Activated T-cell treated with anti-CD3 and anti-CD28 coated beads, Interleukin-2, amount 50 U/mL, for 48 hours (primary cell): ENCODE measurements around the gene RGS17.
"Not testable (repeated sequence)": the region's sequence is repeated elsewhere in the genome, so short reads cannot be mapped to it uniquely, and the experiment has no call there.

Source experiments
- DNase-seq, 2 experiments: peaks; one replicate each; pipeline ENCODE4 v3.0.0-alpha.2; 2020

The RGS17 gene, protein sequence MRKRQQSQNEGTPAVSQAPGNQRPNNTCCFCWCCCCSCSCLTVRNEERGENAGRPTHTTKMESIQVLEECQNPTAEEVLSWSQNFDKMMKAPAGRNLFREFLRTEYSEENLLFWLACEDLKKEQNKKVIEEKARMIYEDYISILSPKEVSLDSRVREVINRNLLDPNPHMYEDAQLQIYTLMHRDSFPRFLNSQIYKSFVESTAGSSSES

DNA sequence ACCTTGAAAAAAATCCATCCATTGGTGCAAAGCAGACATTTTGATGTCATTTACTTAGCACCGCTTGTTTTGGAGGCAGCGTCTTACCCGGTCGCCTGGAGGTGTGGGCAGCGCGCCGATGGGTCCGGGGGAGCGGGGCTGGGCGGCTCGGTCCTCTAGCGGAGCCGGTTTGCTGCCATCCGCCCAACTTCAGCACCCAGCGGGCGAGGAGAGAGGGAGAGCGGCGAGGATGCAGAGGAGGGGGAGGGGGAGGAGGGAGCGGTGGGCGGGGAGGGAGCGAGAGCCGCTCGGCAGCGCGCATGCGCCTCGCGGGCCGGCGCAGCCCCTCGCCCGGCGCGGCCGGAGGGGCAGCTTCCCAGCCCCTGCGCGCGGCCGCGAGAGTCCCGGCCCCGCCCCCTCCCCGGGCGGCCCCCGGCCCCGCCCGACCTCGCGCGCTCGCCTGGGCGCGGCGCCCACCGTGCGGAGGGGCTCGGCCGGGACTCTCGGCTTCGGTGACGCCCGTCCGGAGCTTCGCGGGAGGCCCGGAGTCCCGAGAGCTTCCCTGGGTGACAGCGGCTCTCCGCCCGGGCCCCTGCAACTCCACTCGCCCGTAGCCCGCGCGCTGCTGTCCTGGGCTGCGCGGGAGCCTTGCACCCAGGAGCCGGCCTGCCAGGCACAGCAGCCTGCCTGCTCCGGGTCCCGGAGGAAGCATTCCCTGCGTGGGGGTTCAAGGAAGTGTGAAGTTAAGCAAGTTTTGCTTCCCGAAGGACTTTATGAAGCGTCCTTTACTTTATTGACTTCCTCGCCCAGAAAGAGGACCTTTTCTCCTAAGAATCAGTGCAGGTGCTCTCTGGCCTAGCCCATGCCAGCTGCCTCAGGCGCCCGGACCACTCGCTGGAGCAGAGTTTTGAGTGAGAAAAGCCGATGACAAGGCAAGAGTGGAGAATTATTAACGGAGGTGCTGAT lies at the start of gene RGS17:
TSS of gene RGS17 (minus strand) at position 246 of the 945 bp plus-strand sequence. CDS start 87,264 bp downstream, outside the sequence.
- peak; percentile 29 to 40 for DNase-seq

DNA sequence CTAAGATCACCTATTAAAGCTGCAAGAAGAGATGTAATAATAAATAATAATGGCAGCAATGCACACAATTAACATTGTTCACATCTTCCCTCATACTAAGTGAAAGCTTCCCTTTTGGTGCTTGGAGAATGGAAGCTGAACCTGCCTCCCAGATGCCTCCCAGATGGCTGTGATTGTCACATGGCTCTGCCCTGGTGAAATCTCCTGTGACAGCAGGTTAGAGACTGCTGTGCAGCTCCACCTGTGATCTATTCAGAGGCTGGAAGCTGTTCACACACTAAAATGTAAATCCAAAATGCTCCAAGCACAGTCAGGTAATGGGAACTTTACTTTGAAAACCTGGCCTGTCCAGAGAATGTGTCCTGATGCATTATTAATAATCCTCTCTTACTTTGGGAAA lies 41.7 kb upstream of the RGS17 start:
- DNase-seq: no peak

DNA sequence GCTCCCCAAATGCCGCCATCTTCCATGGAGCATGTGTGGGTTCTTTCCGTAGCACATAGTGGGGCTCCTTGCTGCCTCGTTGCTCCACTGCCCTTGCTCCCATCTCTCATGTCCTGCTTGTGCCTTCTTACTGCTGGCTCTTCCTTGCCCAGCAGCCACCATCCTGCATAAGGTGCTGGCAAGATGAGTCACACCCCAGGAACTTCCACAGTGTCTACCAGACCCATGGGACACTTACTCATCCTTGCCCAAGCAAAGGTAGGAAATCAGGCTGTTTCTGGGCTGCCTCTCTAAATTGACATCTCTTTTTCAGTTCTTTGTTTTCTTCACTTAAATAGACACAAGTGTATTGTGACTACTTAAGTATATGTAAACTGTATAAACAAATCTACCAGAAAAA lies 39.4 kb upstream of the RGS17 start:
- DNase-seq: no peak

DNA sequence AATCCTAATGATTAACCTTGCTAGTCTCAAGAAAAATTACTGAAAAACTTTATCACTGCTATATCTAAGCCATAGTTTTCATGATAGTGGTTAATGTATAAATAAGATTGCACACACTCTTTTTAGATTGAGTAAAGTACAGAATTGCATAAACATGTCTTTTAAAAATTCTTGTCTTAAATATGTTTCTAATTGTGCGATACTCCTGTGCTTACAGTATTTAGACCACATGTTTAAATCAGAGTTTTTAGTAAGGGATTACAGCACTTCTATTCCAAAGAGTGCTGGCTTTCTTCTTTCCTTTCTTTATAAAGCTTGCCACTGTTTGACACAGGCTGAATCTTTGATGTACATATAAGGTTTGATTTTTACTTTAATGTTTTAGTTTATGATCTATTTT lies 36.8 kb upstream of the RGS17 start:
- DNase-seq: no peak

DNA sequence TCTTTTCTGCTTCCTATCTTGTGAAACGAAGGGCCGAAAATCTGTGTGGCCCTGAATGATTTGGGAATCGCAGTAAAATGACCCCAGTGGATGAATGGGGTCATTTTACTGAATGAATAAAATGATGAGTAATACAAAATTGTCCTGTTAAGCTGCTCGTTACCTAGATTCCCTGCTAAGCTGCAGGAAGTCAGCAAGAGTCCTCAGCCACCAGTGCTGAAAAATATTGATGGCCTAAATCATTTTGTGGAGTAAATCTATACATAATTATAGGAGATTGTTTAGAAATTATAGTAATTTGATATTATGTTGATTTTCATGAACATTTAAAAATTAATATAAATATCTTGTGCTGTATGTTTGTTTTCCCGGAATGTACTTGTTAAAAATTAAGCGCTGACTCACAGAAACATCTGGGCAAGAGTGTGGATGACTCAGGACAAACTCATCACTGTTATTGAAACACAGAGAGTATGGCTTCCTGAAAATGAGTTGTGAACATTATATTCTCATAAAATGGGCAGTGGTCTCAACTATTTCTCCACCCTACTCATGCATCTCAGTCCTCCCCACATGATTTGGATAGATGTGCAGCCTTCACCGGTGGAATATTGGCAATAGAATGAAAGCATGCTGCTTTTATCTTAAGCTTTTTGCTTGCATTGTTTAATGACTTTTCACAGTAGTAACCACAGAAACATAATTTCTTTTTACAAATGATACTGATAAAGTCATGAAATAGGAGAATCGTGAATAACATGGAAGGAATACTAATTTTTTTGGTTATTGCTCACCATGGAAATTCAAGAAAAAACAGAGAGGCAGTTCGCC lies 36.2 kb upstream of the RGS17 start:
- DNase-seq: no peak

DNA sequence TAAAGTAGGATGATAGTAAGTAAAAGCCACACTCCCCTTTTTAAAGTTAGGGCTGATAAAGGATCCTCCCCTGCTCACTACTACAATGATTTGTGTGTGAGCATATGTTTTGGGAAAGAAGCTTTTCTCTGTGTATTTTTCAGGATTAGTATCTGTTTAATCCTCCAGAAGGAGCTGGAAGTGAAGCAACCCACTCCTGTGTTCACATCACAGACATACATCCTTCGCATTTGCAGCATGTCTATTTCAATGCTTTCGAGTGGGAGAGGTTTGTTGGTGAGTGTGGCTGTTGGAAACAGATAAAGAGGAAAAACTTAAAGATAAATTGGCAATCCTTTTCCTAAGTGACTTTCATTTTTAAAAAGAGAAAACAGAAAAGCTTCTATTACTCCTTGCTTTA lies 31.6 kb upstream of the RGS17 start:
- DNase-seq: no peak

DNA sequence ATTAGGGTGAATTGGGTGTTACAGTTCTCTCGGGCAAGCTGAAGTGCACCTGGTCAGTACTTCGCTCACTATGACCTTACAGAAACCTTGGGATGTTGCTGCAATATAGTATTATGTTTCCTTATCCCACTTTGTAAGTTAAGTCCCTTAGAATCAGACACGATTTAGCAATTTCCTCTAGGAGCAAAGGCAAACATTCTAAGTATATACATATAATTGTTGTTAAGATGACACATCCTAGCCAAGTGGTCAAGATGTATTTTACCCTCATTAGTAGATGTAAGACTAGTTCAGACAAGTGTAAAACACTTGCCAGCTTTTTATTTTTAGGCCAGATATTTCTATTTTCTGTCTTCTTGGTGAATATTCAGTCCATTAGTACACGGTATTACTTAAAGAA lies 31.1 kb upstream of the RGS17 start:
- DNase-seq: no peak

DNA sequence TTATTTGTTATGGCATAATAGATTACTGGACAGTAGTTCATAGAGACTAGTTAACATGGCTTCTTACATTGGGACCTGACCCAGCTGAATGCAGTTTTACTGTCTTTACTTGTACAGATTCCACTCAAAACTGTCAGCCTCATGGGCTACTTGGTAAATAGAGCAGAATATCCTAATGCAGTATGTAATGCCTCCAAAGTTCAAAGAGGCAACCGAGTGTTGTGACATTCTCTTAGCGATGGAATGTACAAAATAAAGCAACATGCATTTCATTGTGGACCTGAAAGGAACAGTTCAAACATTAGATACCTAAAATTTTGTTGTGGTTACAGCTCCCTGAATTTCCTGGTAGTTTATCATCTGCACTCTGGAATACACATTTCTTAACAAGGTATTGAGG lies 29.1 kb upstream of the RGS17 start:
- no peak for DNase-seq

DNA sequence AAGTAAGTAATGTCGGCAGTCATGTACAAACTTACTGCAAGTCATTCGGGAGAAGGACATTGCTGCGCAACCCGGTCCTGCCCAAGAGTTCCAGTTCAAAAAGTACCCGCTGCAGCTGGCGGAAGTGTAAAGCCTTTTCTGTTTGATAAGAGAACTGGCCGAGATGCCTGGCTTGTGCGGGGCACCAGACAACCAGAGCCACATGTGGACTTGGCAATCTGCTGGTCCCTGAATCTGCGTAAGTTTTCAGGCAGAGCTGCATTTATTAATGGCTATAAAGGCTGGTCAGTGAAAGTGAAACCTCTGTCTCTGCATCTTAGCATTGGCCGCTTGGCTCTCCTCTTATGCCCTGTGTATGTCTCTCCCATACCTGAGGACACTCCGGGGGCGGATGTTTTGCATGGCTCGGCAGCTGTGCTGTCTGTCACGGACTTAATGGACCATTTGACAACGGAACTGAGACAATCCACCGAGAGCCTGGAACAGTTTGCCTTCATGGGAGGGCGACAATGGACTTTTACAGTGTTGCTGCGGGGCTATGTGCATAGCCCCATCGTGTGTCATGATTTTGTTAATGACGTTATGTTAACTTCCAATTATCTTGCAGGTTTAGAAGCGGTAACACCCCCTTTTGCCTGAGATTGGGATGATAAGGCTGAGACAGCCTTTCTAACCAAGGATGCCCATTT lies 19.8 kb upstream of the RGS17 start:
- DNase-seq: no peak

DNA sequence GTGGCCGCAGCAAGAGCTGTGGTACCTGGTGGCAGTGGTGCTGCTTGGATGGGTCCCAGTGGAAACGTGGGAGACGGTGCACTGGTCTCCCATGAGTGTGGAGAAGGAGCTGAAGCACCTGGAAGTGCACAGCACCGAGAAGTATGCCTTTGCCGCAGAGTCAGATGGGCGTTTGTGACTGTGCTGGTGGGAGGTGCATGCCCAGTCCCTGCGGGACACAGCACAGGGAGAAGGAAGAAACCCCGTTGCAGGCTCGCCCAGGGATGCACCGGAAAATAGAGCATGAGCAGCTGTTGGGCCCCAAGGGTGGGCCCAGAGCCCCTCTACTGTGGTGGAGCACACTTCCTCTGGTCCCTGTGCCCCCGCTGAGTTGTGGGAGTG lies 19.3 kb upstream of the RGS17 start:
- DNase-seq: no peak

DNA sequence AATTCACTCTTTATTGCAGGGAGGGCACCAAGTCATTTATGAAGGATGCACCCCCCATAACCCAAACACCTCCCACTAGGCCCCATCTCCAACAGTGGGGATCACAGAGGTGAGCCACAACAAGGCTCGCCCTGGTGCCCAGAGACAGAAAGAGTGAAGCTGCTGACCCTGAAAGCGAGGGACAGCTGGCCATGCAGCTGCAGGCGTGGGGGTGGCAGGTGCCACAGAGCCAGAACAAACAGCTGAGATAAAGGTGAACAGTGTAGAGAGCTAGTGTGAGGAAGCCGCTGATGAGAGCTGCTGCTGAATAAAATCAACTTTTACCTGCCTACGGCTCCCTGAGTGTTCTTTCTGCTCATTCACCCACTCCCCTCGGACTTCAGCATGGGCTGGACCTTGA lies 18.8 kb upstream of the RGS17 start:
- DNase-seq: no peak

DNA sequence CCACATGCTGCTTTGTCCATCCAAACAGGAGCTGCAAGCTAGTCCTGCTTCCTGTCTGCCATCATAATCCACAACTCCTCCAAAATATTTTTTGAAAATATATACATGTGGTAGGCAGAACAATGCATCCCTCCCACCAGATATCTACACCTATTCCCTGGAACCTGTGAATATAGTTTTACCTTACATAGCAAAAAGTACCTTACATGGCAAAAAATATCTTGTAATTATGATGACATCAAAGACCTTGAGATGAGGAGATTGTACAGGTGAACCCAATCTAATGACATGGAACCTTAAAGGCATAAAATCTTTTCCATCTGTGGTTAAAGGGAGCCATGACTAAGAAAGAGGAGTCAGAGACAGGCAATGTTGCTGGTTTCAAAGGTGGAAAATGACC lies 15.3 kb upstream of the RGS17 start:
- no peak for DNase-seq

DNA sequence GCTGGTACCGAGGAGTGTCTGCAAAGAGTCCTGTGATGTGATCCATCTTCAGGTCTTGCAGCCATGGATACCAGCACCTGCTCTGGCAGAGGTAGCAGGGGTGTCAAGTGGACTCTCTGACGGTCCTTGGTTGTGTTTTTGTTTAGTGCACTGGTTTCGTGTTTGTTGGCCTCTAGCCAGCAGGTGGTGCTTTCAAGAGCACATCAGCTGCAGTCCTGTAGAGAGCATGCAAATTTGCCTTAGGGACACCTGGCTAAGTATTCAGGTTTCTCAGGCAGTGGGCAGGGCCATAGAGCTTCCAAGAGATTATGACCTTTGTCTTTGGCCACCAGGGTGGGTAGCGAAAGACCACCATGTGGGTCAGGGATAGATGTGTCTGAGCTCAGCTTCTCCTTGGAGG lies 14.5 kb upstream of the RGS17 start:
- DNase-seq: no peak

DNA sequence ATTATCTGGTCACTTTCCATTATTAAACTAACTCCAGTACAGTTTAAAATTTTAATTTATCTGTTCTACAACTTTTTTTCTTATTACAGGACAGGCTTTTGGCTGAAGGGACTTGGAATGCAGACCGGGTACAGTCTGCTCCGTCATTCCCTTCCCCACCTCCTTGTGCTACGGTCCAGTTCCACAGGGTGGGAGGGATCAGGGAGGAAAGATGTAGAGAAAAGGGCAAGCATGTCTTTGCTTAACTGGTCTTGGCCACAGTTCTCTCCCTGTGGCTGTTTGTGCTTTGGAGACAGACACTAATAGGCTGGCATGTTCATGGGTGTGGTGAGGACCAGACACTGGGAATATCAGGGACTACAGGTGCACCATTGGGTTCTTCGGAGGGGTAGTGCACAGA lies 12.1 kb upstream of the RGS17 start:
- DNase-seq: no peak

DNA sequence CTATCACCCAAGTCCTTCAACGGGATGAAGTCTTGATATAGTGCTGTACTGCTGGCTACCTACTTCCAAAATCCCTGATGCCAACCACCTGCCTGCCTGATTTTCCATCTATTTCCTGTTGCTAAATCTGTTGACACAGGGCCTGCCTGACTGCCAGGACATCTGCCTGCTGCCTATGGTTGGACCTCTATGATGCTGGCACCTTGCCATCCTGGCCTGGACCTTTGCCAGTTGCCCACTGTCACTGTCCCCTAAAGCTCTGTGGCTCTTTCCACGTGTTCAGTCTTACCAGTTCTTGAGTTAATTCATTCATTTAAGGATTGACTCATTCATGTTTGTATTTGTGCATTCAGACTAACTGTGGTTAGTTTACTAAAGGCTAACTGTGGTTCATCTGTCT lies 9.2 kb upstream of the RGS17 start:
- no peak for DNase-seq

DNA sequence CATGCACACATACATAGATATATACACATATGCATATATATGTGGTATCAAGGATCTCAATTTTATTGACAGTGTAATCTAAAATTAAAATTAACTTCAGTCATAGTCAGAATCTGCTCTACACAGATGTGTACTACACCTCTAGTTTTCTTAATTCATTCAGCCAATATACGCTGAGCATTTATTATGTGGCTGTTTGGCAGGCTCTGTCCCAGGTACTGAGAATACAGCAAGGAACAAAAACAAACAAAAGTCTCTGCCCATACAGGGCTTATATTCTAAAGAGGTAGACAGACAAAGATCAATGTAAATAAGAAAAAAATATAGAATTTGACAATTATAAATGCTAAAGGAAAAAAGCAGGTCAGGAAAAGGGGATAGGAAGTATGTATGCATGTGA lies 7.8 kb upstream of the RGS17 start:
- DNase-seq: no peak

DNA sequence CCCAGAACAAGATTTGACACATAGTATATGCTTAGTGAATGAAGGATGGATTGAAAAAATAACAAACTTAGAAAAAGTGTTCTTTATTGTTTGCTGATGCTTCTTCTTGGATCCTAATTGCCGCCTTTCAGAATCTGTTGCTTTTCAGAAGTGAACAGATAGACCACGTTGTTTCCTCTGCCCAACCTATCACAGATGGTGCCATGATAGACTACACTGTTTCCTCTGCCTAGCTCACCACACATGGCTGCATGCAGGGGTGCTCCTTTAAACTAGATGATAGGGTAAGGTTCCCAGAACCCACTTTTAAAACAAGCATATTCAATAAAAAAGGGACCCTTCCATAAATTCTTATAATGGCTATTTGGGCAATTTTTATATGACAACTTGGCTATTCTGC lies 4.6 kb upstream of the RGS17 start:
- DNase-seq: no peak

DNA sequence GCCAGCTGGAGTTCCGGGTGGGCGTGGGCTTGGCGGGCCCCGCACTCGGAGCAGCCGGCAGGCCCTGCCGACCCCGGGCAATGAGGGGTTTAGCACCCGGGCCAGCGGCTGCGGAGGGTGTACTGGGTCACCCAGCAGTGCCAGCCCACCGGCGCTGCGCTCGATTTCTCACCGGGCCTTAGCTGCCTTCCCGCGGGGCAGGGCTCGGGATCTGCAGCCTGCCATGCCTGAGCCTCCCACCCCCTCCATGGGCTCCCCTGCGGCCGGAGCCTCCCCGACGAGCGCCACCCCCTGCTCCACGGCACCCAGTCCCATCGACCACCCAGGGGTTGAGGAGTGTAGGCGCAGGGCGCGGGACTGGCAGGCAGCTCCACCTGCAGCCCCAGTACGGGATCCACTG lies 2.6 kb upstream of the RGS17 start:
- not testable (repeated sequence) for DNase-seq

DNA sequence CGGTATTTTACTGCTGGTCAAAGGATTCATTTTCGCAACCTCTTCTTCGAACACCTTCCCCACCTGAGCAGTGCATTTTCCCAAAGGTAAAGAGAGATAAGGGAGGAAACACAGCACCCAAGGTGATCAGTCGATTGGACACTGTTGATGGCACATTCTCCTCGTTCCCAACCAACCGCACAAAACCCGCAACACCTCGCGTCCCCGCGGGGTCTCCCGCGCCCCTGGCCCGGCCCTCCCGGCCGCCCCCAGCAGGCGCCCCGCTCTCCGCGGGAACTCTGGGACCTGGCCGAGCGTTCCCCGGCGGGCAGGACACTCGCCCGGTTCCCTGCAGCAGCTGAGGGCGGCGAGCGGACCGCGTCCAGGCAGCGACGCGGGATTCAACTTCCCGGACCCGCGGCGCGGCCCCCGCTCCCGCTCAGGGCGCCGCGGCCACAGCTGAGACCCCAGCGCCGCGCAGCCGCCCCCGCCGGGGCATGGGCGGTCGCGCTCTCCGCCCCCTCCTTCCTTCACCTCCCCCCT lies 506 bp downstream of the RGS17 start:
- no peak for DNase-seq

DNA sequence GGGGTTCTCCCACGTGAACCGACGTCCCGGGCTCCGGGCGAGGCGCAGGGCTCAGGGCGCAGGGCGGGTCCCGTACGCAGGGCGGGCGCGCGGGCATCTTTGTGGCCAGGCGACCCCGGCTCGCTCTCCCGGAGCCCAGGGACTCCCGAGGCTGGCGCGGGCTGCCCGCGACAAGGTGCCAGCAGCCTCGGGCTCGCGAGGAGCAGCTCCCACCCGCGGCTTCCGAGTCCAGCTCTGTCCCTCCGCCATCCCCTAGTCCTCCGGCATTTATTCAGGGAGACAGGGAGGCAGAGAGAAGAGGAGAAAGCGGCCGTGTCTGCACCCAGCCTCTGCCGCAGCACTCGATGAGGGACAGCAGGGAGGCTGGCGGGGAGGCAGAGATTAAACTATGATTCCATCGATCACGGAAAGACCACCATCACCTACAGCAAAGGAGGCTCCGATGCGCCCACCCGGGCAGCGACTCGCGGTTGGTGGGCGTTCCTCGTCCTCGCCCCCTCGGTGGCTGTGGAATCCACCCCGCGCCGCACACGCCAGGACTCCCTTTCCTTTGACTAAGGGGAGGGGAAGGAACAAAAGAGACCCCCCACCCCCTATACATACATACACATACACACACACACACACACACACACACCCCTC lies 1.1 kb downstream of the RGS17 start:
- DNase-seq: peak; percentile 21 to 25

DNA sequence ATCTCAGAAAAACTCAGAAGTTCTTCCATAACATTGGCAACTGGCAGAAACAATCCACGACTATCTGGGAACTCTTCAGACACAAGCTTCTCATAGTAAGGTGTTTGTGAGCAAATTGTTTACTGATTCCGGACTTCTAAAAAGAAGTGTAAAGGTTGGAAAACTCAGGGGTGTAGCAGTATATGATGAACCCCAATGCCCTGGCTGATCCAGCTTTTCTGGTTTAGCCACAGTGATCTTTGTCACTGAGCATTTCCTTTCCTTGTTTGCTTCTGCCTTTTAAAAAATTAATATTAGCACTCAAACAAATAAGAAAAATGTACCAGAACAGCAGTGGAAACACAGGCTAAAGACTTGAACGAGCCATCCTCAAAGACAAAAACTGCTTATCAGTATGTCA lies 4.9 kb downstream of the RGS17 start:
- no peak for DNase-seq

DNA sequence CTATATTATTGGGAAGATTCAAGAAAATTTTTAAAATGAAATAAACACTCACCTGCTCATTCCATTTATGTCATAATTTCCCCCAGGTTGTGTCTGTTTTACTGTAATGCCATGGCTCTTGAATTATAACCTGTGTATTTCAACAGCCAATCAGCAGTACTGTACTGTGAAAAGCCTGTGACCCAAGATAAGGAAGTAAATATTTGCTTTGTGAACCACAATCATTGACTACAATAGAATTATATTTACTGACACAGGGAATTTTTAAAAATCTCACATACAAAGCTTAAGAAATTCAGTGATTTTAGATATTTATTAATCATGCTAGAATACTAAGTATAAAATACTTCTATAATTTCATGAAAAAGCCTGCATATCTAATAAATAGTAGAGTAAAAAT lies 6.0 kb downstream of the RGS17 start:
- DNase-seq: no peak
